GM18909 (cell line): ENCODE results near the gene COBL.

Source experiments
- ATAC-seq: cut with Tn5 transposase; IDR thresholded peaks from one replicate; pipeline ENCODE4 v1.9.1; 2021; ENCODE audit warnings: mild to moderate bottlenecking; ENCODE audit not compliant: unreplicated experiment, poor library complexity

COBL gene

GRCh38 chr7:51326656-51327286, 10.2 kb upstream of the COBL start:
- ATAC-seq, result no peak

DNA sequence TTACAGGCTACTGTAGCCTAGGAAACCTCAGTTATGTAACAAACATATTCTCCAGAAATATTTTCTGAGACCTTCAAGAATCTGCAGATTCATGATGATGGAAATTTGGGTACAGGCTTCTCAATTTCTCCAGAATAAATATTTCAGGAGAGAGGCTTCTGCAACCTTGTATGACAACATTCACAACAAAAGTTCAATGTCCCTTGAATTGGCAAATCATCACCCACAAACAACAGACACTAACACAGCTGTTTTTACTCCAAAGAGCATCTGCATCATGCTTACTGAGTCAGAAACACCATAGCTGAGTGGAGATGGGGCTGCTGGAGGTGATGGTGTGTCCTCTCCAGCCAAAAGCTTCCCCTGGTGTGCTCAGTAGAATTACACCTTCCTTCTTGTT, 9.3 kb upstream of the COBL start:
- no peak for ATAC-seq

- no peak for ATAC-seq
Observed at GRCh38 chr7:51325261-51325676, 8.7 kb upstream of the COBL start.

- no peak for ATAC-seq
Observed at GRCh38 chr7:51324206-51324898, 7.7 kb upstream of the COBL start.

DNA sequence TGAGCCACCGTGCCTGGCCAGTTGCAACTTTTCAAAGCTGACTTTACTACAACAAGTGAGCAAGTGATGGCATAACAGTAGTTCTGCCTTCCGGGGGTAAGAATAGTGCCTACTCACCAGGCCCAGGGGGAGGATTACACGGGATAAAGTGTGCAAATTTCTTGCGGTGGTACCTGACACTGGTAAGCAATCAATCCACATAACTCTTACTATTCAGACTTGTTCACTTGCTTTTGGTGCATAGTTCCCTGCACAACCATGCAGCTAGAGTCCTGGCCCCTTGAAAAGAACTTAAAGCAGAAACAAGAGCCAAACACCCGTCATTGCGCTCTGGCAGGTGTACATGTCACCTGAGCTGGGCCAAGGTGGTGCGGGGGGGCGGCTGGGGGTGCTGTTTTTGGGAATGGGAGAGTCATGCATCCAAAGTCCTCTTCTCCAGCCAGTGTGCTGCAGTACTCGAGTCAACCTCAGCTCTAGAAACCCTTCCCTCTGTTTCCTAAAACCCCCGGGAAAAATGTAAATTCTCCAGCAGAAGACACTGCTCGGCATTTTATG, 5.4 kb upstream of the COBL start:
- no peak for ATAC-seq

DNA sequence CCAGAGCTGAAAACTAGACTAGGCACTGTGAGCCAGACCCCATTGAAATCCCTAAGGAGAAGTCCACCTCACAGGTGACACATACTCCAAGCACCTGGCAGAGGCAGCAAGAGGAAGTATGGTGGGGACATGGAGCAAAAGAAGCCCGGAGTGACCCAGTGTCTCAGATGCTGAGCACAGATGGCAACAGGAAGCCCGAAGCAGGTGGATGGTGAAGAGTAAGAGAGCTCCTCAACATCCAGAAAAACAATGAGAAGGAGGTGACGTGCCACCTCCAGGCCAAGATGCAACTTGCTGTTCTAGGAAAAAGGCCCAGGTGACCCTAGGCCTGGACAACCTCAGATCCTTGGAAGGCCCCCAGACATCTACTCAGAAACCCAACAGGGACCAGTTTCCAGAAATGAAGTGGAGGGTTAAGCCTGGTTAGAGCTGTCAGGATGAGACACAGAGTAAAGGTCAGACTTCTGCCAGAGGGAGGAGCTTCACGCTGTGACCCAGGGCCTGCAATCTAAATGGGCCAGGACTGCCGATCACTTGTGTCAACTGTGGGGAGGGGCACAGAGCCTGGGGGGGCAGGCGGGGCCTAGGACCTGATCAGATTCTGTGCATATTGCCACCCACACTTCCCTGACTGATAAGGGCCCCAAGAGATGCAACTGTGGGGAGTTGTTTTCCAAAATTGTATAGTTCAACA, 2.4 kb upstream of the COBL start:
- ATAC-seq, result no peak

DNA sequence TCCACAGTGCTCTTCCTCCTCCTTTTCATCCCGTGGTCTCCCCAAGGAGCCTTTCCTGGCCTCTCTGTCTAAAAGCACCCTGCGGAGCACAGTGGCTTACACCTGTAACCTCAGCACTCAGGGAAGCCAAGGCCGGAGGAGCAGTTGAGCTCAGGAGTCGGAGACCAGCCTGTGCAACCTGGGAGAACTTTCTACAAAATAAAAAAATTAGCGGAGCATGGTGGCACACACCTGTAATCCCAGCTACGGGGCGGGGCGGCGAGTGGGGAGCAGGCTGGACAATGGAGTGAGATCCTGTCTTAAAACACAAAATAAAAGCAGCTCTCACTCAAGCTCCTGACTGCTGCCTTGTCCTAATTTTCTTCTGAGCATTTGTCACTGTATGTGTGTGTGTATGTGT, 1.4 kb upstream of the COBL start:
- no peak for ATAC-seq

DNA sequence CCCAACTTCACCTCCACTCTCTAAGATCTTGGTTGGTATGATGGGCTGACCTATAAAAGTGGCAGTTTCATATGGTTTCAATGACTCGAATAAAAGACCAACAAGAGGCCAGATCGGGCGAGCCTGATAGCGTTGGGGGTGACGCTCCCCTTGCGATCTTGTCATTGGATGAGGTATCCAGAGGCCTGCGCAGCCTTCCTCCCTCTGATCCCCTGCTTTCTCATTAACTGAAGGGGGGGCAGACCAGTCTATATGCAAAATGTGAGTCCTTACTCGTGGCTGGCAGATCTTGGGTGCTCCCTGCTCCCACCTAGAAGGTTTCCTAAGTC, 937 bp upstream of the COBL start:
- no peak for ATAC-seq

- ATAC-seq, result peak; percentile 65
Observed at GRCh38 chr7:51316262-51316665, 345 bp downstream of the COBL start.

DNA sequence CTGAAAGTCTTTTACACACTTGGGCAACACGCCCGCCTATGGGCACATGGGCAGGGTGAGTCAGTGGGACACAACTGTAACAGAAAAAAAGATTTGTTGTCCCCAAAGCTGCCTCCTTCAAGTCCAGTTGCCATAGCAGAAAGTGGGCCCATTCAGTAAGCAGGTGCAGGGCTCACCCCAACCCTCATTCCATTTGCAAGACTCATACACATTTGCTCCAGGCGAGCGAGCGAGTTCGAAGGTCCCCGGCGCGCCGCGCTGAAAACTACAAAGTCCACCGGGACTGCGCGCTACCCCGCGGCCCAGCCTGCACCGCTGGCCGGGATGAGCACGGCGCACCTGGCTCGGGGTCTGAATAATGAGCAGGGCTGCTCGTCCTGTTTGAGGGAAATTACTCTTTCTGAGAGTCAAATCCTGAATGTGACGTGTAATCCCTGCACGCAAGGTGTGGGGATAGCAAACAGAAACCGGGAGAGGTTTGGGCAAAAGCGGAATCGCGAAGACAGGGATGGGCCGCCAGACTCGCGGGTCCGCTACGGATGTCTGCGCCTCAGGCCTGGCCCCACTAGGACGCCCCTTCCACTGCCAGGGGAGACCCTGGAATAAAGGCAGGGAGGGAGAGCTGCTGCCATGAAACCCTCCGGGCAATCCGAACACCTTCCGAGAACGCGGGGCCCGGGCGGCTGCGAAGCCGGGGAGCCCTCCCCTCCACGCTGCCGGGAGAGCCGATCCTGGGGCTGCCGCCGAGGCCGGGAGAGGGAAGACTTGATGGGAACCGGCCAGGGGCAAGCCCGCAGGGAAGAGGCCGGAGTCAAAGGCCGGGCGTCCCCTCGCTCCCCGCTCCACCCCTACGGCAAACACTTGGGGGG, 982 bp downstream of the COBL start:
- ATAC-seq, result no peak

GRCh38 chr7:51314726-51315125, 1.9 kb downstream of the COBL start:
- ATAC-seq, result no peak

DNA sequence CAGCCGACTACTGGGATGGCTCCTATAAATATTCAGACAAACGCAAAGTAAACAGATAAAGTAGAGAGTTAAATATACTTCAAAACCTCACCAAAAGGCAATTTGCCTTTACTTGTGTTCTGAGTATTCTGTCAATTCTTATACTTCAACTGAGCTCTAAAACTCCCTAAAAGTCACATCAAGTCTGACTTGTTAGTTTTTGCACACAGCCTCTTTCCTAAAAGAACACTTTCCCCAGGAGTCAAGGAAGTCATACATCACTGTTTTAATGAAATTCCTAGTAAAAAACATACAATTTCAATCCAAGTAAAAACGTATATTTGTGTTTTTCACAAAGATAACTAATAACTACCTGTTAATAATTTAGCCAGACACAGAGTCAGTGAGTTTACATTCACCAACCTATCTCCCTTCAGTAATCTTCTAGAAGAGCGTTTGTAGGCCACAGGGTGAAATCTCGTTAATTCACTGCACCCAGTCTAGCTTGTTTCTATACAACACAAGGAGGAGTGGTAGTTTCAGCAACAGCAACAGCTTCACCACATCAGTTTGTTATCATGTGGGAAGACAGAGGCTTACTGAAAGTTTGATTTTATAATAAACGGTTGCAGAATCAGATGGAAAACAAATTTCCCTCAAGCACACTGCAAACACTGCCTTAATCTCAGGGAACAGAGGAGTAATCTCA, 2.7 kb downstream of the COBL start:
- no peak for ATAC-seq

GRCh38 chr7:51312951-51313737, 3.5 kb downstream of the COBL start:
- no peak for ATAC-seq

DNA sequence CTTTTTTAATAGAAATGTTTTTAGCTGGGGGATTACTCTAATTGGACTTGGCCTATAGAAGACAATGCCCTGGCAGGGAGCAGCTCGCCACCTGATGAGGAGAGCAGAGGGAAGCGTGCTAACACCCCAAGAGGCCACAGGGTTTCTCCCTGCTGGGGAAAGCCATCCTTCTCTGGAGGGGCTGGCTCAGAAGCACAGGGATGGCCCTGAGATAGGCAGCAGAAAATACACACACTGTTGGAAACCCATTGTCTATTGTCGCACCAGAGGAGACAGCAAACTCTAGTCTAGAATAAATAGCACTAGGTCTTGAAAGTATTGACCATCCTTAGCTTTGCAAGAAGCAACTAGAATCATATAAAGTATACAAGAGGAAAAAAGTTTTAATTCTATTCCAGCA, 5.4 kb downstream of the COBL start:
- no peak for ATAC-seq

DNA sequence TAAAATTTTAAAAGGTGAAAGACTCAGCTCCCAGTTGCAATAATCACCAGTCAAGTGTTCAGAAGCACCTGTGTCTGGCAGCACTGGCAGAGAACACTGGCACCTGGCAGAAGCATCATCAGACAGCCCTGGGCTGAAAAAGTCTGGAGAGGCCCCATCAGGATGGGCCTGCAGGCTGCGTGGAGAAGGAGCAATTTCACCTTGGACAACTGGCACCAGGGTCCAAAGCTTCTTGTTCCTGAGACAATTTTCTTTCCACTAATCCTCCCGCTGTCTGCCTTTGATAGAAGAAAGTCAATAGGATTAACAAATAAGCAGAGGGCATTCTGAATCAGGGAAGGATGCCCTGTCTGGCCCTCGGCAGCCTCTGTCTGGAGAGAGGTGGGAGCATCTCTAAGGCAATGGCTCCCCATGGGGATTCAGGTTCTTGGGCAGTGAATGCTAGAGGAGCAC, 6.5 kb downstream of the COBL start:
- no peak for ATAC-seq

GRCh38 chr7:51309361-51310130, 7.1 kb downstream of the COBL start:
- ATAC-seq, result no peak

DNA sequence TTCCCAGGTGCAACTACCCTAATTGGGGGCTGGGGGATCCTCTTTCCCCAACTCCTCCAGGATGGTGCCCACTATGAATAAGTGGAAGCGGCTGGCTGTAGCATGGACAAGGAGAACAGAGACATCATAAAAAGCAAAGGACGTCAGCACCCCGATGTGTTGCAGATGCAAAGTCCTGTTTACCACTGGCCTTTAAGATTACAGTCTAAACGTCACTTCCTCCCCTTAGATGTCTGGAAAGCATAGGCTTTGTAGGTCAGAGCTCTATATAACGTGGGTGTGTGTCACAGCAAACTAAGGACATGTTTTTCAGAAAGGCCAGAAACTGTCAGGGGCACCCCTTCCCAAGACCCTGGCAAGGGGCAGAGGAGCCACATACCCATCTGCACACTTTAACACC, 7.9 kb downstream of the COBL start:
- no peak for ATAC-seq

GRCh38 chr7:51308265-51308664, 8.3 kb downstream of the COBL start:
- no peak for ATAC-seq
